LHCN-M2 (cell line): ENCODE results near the gene CYB5RL. TPM values are rescaled to one million over a fixed set of nuclear protein-coding genes. Genes with fewer than 3 reads are reported as not detected.
A peak's percentile ranks its signal among the peaks of the same experiment; 100 is the strongest.
"Not testable (repeated sequence)": the region's sequence is repeated elsewhere in the genome, so short reads cannot be mapped to it uniquely, and the experiment has no call there.

Experiments
- DNase-seq: peaks from one replicate; pipeline ENCODE4 v3.0.0-alpha.2; 2012; ENCODE audit warnings: low read depth
- total RNA-seq: library from RNA; depleted of rRNA; stranded (reverse); fragments of >200 nt; gene quantifications from 2 replicates; pipeline ENCODE4 v1.2.3, GENCODE V29; 2014

CYB5RL gene
- total RNA-seq, 1 experiment from 2014 or later, result 8.2 TPM

DNA sequence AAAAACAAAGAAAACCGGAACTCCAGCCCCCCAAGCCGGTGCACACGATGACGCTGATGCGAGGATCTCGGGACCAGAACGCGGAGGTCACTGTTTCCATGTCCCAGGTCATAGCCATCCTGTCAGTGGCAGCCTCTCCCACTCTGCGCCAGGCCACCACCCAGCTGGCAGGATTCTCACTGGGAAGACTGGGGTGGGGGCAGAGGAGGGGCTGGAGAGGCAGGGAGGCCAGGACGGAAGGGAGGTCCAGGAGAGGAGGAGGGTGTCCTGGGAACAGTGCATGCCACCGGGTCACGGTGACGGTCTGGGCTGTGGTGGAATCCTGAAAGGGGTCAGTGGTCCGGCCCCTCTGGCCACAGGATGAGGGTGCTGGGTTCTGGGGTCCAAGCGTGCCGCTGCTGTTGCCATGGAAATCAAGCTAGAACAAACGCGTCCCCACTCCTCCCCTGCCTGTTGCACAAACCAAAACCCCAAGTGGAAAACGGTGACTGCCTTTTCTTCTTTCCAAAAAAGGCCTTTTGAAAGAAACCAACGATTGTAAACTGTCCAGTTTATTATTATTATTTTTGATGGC, 26.2 kb upstream of the CYB5RL start:
- DNase-seq, result no peak

DNA sequence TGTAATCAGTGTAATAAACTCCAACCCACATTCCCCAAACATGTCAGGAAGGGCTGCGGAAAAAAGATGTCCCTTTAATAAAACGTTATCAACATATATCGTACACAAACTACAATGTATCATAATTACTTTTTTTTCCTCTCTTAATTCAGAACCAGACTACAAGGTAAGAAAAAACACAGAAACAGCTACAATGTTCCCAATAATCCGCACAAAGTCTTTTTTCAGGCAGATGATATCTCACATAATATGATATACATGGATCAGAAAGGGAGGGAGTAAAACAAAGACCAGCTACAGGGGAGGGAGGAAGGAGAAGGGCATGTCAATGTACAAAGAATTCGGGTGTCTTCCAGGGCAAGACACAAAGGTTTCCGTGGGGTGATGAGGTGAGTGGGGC, 25.5 kb upstream of the CYB5RL start:
- no peak for DNase-seq

DNA sequence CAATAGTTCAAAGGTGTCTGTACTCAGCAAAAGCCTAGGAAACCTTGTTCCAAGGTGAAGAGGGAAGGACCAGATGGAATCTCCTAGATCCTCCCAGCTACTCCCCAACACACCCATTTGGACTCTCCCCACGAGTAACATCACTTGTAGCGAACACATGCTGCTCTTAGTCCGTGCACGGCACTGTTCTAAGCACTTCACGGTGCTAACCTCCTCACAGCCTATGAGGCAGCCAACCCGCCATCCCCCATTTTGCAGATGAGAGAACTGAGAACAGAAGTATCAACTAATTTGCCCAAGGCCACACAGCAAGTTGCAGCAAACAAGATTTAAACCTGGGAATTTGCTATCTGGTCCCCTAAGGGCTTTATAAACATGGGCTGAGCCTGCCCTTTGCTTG, 24.4 kb upstream of the CYB5RL start:
- no peak for DNase-seq

DNA sequence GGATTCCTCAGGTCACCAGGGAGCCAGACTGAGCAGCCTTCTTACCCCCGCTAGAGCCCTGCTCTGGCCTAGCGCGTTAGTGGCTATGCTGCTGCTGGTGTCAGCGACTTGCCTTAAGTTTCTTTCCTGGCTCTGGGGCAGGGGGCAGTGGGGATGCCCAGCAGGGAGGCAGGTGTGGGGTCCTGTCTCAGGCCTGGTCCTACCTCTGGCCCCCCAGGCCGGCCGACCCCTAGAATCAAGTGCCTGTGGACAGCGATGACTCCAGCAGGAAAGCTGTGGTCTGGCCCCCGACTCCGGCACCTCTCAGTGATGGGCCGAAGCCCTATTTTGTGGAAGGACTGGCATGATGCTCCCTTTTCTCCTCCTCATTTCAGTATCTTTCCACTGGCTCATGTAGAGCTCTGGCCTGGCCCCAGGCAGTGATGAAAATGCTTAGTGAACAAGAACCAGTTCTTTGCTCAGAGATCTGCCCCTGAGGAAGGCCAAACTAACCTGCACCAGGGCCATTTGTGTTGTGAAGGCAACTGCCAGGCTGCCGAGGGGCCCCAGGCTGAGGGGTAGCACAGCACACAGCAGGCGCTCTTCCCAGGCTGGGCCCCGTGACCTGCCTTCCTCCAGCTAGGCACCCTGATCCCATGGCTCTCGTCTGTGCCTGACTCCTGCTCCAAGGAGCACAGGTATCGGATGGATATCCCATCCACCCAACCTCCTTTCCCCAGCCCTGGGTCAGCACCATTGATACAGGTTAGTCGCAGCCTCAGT, 23.8 kb upstream of the CYB5RL start:
- no peak for DNase-seq

DNA sequence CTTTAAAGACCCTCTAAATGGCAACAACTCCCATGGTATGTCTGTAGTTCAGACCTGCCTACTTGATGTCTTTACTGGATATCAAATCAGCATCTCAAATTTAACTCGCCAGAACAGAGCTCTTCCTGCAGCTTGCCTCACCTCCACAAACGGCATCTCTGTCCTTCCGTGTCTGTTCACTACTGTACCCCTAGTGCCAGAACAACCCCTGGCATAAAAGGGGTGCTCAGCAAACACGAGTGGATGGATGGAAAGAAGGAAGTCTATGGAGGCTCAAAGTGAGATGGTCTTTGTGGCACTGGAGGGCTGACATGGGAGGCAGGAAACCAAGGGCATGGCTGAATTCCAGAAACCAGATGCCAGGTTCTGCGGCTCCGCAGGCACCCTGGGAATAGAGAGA, 22.9 kb upstream of the CYB5RL start:
- no peak for DNase-seq

DNA sequence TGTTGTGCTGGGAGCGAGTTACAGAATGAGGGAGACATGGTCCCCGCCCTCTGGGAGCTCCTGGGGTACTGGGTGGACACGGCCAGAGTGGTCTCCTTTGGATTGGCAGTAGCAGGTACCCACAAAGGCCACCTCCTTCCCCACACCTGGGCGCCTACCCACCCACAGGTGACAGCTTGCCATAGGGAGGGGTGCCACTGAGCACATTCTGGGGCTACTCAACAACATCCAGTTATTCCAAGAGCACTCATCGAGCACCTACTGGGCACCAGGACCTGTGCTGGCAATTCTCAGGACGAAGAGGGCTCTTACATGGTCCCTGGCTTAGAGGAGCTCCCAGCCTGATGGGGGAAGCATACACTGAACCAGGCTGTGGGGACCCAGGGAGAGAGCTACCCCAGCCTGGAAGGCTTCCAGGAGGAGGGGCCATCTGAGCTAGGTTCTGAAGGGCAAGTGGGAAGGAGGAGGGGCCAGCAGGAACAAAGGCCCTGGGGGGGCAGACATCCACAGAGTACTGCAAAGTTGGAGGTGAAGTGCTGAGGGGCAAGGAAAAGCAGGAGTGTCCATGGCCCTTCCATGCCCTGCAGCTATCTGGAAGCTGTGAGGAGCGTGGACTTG, 22.1 kb upstream of the CYB5RL start:
- DNase-seq, result no peak

DNA sequence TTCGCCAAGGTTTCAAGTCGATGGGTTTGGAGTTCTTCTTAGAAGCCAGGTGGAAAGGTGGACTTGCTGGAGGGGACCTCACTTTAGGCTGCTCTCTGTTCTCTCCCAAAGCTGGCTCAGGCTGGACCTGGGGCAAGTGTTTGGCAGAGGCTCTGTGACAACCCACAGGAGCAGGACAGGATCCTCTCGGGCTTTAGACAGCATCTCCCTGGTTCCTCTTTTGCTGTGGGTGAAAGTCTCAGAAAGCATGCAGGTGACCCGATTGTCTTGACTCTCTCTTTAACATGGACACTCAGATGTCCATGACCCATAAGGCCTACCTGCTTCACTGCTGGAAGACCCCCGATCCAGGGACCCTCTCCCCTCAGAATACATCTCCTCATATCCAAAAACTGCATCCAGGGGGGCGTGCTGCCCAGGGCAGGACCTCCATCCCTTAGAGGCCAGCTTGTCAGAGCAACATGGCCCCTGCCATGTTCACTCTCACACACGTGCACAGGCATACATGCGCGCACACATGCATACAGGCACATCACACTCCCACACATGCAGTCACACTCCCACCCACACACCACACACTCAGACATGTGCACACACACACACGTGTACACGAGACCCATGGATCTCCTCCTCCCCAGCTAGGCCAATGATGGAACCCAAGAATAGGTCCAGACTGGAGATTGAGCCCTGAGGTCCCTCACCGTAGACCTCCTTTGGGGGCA, 21.4 kb upstream of the CYB5RL start:
- DNase-seq, result no peak

DNA sequence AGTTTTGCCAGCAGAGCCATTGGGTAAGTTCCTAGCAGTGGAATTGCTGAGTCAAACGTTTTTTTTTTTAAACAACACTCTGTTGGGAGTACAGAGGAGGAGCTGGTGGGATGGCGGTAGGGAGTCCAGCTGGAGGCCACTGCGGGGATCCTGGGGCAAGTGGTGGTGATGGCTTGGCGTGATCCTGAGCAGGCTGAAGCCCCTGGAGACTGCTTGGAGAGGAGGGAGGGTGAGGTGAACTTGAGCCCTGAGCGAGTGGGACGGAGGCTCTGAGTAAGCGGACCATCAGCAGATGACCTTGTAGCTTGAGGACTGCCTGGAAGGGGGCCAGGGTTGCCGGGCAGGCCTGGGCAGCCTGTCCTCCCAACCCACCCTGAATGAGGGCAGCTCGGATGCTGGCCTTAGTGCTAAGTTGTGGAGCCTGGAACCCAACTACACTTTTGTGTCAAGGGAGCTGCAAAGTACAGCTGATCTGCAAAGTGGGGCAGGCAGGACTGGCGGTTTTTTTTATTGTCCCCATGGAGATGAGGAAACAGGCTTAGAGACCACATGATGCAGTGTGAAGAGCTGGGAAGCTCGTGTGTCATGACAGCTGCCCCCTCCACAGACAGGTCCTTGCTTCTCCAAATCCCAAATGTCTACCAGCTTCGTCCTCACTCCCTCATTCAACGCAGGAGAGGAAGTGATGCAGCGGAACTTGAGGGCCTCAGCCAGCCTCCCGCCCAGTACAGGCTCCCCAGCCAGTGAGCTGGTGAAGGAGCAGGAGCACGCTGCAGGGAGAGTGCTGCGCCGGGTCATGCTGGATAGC, 20.4 kb upstream of the CYB5RL start:
- DNase-seq, result peak; percentile 95

DNA sequence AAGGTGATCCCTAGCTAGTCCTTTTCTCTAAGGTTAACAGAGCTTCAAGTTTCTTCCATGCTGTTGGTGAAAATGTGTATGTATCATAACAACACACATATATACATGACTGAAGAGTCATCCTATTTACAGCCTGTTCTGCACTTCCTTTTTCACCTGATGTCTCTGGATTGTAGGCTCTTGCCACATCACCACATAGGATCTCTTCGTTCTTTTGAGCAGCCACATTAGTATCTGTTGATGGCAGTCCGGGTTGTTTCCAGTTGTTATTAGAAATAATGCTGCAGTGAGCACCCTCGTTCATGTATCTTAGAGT, 19.8 kb upstream of the CYB5RL start:
- DNase-seq, result no peak

DNA sequence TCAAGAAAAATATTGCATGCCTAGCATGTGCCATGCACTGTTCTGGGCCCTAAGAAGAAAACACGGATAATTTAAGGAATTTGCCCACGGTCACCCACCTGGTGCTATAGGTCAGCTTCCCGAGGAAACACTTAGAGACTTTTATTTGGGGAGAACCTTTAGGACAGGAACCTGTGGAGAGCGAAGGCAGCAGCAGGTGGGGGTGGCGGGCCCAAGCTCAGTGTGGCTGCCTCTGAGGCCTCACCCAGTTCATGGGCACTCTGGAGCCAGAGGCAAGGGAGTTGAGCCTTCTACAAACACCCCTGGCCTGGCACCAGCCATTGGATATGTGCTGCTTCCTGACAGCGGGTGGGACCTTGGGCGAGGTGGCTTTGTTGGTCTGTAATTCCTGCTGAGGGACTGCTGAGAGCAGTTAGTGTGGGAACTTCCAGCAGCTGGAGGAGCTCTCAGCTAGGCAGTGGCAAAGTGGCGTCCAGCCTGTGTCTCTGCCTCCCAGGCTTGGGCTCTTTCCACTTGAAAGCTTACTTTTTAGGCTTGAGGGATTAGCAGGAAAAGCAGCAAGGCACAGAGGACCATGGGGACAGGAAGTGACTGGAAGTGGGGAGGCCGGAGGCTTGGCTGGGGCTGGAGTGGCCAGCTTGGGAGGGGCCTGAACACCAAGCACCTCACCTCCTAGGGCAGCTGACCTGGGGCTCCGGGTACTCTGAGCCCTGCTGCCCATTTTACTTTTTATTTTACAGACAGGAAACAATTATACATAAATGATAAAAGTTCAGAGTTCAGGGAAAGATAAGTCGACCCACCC, 19.3 kb upstream of the CYB5RL start:
- peak; percentile 24 for DNase-seq

DNA sequence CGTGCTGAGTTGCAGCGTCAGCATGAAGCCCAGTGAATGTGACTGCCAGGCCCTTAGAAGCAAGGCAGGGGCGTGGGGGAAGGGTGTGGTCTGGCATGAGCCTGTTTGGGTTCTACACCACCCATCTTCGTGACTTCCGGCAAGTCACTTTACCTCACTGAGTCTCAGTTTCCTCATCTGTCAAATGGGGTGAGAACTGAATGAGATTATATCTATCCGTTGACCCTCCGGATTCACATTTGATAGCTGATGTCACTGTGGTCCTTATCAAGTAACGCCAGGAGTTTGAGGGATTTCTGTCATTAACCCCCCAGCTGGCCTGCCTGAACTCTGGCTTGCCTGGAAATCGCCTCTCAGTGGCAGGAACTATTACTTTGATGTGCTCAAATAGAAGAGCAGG, 15.7 kb upstream of the CYB5RL start:
- DNase-seq, result no peak

DNA sequence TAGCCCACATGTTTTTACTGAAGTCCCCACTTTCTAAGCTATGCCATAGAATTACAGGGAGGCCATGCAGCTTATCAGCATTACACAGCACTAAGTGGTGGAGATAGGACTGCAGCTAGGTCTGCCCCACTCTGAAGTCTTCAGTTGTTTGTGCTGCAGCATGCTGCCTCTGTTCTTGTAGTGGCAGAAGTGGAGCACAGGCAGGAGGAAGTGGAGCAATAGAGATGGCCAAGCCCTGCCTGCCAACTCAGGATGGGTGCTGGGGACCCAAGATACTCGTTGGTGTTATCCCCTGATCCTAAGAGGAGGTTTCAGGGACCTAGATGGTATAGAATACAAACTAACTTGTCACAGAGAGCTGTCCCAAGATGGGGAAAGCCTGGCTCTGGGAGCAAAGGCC, 13.0 kb upstream of the CYB5RL start:
- DNase-seq, result no peak

DNA sequence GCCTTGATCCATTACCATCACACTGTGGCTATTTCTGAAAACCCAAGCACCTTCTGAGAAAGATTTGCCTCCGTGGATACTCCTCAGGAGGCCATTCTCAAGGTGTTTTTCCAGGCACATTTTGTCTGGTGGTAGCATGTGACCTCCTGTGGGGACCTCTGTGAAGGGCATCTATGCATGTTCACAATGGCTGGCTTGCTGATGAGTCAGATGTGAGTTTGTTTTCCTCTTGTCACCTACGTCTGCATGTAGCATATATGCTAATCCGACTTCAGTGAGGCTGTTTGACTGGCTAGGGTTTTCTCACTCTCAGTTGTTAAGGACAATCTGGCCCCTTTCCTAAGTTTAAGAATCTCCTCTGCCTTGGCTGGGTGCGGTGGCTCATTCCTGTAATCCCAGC, 8.1 kb upstream of the CYB5RL start:
- DNase-seq, result not testable (repeated sequence)

DNA sequence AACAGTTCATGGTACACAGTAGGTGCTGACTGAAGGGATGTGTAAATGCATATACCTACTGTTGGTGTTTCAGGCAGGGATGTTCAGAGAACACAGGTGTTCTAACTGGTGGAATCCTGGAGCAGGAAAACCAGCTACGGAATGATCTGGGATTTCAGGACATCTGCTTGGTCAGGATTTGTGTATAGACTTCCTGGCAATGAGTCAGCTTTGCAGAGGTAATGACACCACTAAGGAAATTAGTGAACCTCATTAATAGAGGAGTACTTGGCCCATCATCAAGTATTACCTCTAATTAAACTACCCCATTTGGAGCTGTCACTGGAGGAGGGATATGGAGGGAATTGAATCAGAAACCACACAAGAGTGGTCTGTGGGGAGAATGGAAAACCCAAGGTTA, 7.5 kb upstream of the CYB5RL start:
- no peak for DNase-seq

DNA sequence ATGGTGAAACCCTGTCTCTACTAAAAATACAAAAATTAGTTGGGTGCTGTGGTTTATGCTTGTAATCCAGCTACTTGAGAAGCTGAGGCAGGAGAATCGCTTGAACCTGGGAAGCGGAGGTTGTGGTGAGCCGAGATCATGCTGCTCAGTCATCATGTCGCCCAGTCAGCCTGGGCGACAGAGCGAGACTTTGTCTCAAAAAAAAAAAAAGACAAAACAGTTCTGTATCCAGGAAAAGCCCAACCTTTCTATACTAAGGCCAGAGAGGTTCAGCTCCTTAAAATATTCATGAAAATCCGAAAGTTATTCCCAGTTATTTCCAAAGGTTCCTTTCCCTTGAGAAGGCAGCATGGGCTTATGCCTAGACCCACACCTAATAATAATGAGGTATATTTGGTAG, 4.4 kb upstream of the CYB5RL start:
- DNase-seq, result no peak

DNA sequence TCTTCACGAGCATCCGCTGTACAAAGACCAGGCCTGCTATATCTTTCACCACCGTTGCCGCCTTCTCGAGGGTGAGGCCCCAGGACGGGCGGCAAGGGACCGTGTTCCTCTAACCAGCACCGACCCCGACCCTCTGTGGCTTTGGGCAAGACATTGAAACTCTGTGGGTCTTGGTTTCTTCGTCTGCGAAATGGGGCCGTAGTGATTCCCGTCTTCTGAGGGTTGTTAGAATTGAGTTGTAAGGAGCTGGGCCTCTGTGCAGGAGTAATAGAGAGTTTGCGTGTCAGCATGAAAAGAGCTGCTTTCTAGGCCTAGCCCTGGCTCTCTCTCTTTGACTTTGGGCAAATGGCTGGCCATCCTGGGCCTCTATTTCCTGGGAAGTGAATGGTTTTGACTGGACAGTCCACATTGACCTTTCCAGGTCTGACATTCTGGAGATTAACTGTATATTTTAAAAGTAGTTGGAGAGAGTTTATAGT, 728 bp upstream of the CYB5RL start:
- peak; percentile 11 for DNase-seq

DNA sequence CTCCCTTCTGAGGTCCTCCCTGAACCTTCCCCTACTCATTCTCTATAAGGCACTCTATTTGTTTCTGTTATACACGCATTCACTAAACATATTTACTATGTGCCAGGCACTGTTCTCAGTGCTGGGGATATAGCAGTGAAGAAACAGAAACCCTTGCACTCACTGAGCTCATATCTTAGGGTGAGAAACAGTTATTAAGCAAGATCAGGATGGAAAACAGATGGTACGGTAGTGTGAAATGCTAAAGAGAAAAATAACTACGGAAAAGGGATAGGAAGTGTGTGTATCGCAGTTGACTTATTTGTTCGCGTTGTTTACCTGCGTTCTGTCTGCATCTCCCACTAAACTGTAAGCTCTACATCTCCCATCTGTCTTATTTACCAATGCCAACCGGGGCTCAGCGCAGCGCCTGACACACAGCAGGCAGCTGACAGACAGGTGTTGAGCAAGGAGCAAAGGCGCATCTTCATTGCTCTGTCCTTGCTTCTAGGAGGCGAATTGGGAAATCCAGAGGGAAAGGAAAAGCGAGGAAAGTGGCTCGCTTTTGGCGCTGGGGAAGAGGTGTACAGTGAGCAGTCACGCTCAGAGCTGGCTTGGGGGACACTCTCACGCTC, 572 bp downstream of the CYB5RL start:
- DNase-seq, result no peak

DNA sequence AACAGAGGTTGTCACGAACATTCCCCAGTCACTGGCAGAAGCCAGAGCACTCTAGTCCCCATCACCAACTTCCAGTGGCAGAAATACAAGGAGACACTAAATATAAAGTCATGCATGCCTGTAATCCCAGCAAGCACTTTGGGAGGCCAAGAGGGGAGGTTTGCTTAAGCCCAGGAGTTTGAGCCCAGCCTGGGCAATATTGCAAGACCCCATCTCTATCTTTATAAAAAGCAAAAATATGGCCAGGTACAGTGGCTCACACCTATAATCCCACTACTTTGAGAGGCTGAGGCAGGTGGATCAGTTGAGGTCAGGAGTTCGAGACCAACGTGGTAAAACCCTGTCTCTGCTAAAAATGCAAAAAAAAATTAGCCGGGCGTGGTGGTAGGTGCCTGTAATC, 6.4 kb downstream of the CYB5RL start:
- no peak for DNase-seq

DNA sequence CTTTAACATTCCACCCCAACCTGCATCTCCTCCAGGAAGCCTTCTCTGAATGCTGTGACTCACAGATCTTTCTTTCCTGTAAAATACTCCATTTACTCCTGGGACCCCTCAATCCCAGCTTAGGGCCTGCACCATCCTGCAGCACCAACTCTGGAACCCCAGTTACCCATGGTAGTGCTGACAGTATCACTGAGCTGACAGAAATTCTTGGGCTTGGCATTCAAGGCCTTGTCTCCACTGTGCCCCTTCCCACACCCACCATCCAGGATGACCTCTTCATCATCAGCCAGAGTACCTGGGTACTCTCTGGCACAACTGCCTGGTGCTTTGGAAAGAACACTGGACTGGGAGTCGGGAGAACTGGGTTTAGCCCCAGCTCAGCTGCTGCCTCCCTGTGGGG, 8.3 kb downstream of the CYB5RL start:
- no peak for DNase-seq

DNA sequence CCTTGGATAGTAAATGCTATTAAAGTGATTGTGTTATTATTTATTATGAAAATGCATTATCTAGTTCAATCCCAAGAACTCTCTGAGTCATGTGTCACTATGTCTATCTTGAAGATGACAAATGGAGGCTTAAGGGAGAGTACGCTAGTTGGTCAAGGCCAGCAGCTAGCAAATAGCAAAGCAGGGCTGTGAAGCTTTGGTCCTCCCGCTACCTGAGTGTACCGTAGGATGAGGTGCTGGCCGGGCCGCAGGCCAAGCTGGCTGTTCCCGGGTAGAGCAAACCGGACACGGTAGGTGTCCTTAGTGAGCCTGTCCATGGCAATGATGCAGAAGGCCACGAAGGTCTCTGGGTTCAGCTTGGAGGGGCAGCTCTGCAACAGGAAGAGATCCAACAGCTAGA, 9.3 kb downstream of the CYB5RL start:
- no peak for DNase-seq
